LHCN-M2 (cell line): ENCODE results near the gene RAD54L2. TPM values are rescaled to one million over a fixed set of nuclear protein-coding genes. Genes with fewer than 3 reads are reported as not detected.
"Not testable (repeated sequence)": the region's sequence is repeated elsewhere in the genome, so short reads cannot be mapped to it uniquely, and the experiment has no call there.

ENCODE experiments used
- DNase-seq: peaks from one replicate; pipeline ENCODE4 v3.0.0-alpha.2; 2012; ENCODE audit warnings: low read depth
- total RNA-seq: library from RNA; depleted of rRNA; stranded (reverse); fragments of >200 nt; gene quantifications from 2 replicates; pipeline ENCODE4 v1.2.3, GENCODE V29; 2014; rRNA removed

RAD54L2 gene
- total RNA-seq, 1 experiment from 2014 or later, result 13.5 TPM

DNA sequence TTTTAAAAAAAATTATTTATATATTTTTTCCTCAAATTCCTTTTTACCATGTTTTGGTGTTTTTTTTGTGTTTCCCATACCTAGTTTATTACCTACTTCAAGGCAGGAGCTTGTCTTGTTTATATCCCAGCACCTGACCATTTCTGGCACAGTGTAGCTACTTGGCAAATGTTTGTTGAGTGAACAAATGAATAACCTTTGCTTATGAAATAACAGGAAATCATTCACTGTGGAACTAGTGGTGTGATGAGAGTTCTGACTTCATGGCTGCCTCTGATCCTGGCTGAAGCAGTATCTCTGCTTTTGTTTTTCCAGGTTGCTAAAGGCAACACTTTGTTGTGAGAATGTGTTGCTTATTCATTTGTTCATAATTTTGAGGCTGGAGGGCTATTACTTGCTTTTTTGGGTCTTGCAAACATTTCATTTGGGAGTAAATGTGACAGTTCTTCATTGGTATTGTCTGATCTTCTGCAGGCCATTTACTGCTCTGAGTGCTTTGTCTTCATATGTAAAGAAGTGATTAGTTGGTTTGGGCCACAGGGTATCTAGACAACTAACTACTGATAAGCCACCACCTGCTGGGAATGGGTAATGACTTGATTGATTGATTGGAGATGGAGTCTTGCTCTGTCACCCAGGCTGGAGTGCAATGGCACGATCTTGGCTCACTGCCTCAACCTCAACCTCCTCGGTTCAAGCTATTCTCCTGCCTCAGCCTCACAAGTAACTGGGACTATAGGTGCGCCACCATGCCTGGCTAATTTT is 5.7 kb downstream of the RAD54L2 start:
- DNase-seq, result no peak

DNA sequence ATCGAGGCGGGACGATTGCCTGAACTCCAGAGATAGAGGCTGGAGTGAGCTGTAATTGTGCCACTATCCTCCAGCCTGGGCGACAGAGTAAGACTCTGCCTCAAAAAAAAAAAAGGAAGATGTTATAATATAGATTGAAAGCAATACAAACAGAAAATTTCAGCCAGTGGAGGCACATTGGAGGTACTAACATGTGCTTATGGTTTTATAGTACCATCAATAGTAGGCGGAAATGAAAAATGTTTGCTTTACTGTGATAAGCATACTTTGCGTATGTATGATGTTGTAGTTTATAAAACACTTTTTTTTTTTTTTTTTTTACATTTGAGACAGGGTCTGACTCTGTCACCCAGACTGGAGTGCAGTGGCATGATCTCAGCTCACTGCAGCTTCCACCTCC is 8.8 kb downstream of the RAD54L2 start:
- no peak for DNase-seq

- DNase-seq, result no peak
These were observed 10.8 kb downstream of the RAD54L2 start for GRCh38 chr3:51549311-51549710.

GRCh38 chr3:51550080-51550819 is 11.7 kb downstream of the RAD54L2 start:
- no peak for DNase-seq

GRCh38 chr3:51557993-51558392 is 19.5 kb downstream of the RAD54L2 start:
- no peak for DNase-seq

- DNase-seq, result peak; percentile 92
These were observed 20.9 kb downstream of the RAD54L2 start for GRCh38 chr3:51559411-51559888.

GRCh38 chr3:51559961-51560360 is 21.4 kb downstream of the RAD54L2 start:
- no peak for DNase-seq

- DNase-seq, result not testable (repeated sequence)
These were observed 23.9 kb downstream of the RAD54L2 start for GRCh38 chr3:51562403-51562802.

- peak; percentile 78 for DNase-seq
These were observed 29.5 kb downstream of the RAD54L2 start for GRCh38 chr3:51568036-51568435.

DNA sequence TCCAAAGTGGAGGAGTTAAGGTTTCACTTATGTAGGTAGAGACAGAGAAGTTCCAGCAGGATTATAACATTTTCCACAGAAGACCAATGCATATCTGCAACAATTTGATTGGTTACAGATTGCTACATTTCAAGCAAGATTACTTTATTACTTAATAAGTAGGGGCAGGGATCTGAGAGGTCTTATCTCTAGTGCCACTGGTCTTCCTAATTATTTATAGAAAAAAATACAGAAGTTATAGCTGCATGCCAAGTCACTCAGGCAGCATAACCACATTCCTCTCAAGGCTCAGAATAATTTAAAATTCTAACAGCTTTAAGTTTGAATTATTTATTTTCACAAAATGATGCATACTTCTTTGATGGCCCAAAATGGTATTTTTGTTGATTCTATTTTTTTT is 30.5 kb downstream of the RAD54L2 start:
- no peak for DNase-seq

DNA sequence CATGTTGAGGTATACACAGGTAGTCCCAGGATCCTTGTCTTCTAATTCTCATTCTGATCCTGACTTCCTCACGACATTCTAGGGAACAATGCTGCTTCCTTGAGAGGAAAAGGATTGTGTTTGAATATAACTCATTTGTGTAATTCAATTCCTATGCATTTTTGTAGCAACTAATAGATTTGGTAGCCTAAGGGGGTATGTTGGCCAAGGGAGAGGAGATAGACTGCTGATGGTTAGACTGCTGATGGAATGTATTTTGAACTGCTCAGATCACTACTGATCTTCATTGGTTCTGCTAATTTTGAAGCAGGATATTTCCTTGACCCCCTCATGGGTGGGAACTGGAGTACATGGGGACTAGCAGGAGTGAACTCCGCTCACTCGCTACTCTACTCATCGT is 39.7 kb downstream of the RAD54L2 start:
- DNase-seq, result no peak

DNA sequence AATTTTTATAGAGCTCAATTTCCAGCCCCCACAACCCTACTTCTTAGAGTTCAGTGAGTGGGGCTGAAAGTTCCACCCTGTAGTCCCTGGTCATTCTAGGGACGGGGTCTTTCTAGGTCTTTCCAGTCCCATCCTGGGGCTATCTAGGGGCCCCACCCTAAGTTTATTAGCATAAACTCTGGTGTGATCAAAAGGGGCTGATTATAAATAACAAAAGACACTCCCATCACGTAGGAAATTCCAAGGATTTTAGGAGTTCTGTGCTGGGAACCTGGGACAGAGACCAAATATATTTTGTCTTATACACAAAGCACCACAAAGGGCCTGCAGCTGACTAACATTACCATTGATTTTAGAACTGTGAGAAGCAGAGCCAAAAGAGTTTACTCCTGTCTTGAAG is 41.9 kb downstream of the RAD54L2 start:
- no peak for DNase-seq

GRCh38 chr3:51581524-51581923 is 43.0 kb downstream of the RAD54L2 start:
- DNase-seq, result peak; percentile 25

DNA sequence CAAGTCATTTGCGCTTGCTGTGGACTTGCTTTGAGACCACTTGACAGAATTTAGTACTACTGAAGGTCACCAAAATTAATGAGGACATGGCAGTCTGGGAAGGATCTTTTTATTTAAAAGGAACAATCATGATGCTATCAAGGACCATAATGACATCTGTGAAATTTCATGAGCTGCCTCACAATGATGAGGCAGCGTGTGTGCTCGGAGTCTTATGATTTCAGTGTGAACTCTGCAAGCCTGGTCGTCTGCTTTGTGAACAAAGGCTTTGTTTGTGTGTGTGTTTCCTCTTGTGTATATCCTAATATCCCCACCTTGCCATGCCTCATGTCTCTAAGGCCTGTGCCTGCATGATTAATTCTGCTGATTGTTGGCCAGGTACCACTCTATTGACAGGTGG is 46.7 kb downstream of the RAD54L2 start:
- no peak for DNase-seq

DNA sequence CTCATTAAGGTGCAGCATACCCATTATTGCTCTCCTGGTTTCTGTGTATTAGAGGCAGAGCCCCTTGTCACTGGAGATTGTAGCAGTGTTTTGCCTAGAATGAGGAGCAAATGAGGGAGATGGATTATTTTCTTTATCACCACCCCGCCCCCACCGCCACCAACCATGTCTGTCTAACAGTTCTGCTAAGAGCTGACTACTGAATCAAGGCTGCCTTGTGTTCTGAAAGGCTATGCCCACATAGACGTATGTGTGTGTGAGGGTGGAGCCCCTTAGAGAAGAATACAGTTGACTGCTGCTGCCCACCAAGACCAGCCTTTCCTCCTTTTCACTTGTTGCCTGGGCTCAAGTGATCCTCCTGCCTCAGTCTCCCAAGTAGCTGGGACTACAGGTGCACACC is 47.4 kb downstream of the RAD54L2 start:
- no peak for DNase-seq

Other genes starting within 250 kb of the RAD54L2 start
- gene MANF, start 153.4 kb upstream of the RAD54L2 start, total RNA-seq, result 122 and 126 TPM in 2 replicates
- gene RBM15B, start 147.4 kb upstream of the RAD54L2 start, total RNA-seq, result 30.2 and 34.2 TPM in 2 replicates
- gene DCAF1, start 38.7 kb upstream of the RAD54L2 start, total RNA-seq, result 11.7 and 15.8 TPM in 2 replicates
- 72.7 and 79.6 TPM in 2 replicates for gene TEX264, start 132.5 kb downstream of the RAD54L2 start, total RNA-seq
- 0.06 TPM in 1 of 2 replicates, not detected in the other for gene GRM2, start 168.3 kb downstream of the RAD54L2 start, total RNA-seq
- not detected in 2 replicates for gene IQCF6, start 240.5 kb downstream of the RAD54L2 start, total RNA-seq